Osteoblast (primary cell): ENCODE data around the gene REM1. TPM values are rescaled to one million over a fixed set of nuclear protein-coding genes. Genes with fewer than 3 reads are reported as not detected.
"Not testable (repeated sequence)": the region's sequence is repeated elsewhere in the genome, so short reads cannot be mapped to it uniquely, and the experiment has no call there.

Experiments
- DNase-seq: peaks from one replicate; pipeline ENCODE4 v3.0.0; 2011; ENCODE audit warnings: low spot score, mixed read lengths; ENCODE audit not compliant: insufficient read length; ENCODE audit errors: missing footprints
- H2AFZ ChIP-seq: 2 replicates; pipeline ENCODE4 v1.6.0; 2011; ENCODE audit warnings: mild to moderate bottlenecking, low read length
- H3K27ac ChIP-seq: 2 replicates; pipeline ENCODE4 v1.5.1; 2011; ENCODE audit warnings: mild to moderate bottlenecking, low read depth, low read length, moderate library complexity
- H3K27me3 ChIP-seq: 2 replicates; pipeline ENCODE4 v1.6.0; 2012; ENCODE audit warnings: mild to moderate bottlenecking, control low read depth, inconsistent platforms, low read length, moderate library complexity; ENCODE audit not compliant: insufficient read depth
- H3K36me3 ChIP-seq: 2 replicates; pipeline ENCODE4 v1.5.1; 2011; ENCODE audit warnings: mild to moderate bottlenecking, low read length, control low read depth, moderate library complexity; ENCODE audit not compliant: insufficient read depth
- H3K4me1 ChIP-seq: 2 replicates; pipeline ENCODE4 v1.5.1; 2011; ENCODE audit warnings: mild to moderate bottlenecking, low read length, control low read depth, moderate library complexity; ENCODE audit not compliant: insufficient read depth
- H3K4me2 ChIP-seq: 2 replicates; pipeline ENCODE4 v1.6.0; 2011; ENCODE audit warnings: mild to moderate bottlenecking, low read length; ENCODE audit not compliant: insufficient read depth
- H3K4me3 ChIP-seq: fragments of 200-600 bp; sonication (generic); 3 replicates; pipeline ENCODE4 v1.5.1; 2012; ENCODE audit warnings: mild to moderate bottlenecking, low read length, inconsistent platforms; ENCODE audit not compliant: insufficient read depth
- H3K79me2 ChIP-seq: 2 replicates; pipeline ENCODE4 v1.6.0; 2012; ENCODE audit warnings: mild to moderate bottlenecking, low read length, control low read depth, inconsistent platforms; ENCODE audit not compliant: insufficient read depth
- H3K9me3 ChIP-seq: 2 replicates; pipeline ENCODE4 v1.5.1; 2011; ENCODE audit warnings: low read depth, low read length, control low read depth
- H4K20me1 ChIP-seq: 2 replicates; pipeline ENCODE4 v1.6.0; 2012; ENCODE audit warnings: mild to moderate bottlenecking, low read length, control low read depth; ENCODE audit not compliant: insufficient read depth
- CTCF ChIP-seq: IDR thresholded peaks from 2 replicates; pipeline ENCODE4 v1.5.1; 2011; ENCODE audit warnings: mild to moderate bottlenecking, low read depth, low read length, moderate library complexity; ENCODE audit errors: extremely low read depth
- total RNA-seq: library from RNA; depleted of rRNA; stranded (reverse); fragments of >200 nt; gene quantifications from 2 replicates; pipeline ENCODE4 v1.2.3, GENCODE V29; 2012

REM1 gene
- total RNA-seq, 1 donor: not detected

GRCh38 chr20:31449511-31450414, 25.3 kb upstream of the REM1 start:
- Histone ChIP-seq H3K4me1 (no peaks in the 10 kb centered on the region), H3K4me2 (no peak overlapping the region), H3K79me2 (no peaks in the 10 kb centered on the region), H2AFZ (no peak overlapping the region), H3K27ac (no peak overlapping the region), H4K20me1 (no peaks in the 10 kb centered on the region), H3K4me3 (no peak overlapping the region), H3K27me3 (no peaks in the 10 kb centered on the region), H3K9me3 (no peaks in the 10 kb centered on the region), H3K36me3 (no peaks in the 10 kb centered on the region)
- TF ChIP-seq CTCF: no peak
- DNase-seq: no peak

GRCh38 chr20:31452575-31452974, 22.5 kb upstream of the REM1 start:
- Histone ChIP-seq H3K79me2 (no peaks in the 10 kb centered on the region), H2AFZ (no peak overlapping the region), H3K27ac (no peak overlapping the region), H3K27me3 (no peaks in the 10 kb centered on the region), H3K4me2 (no peak overlapping the region), H3K9me3 (no peaks in the 10 kb centered on the region), H3K4me3 (no peak overlapping the region), H3K36me3 (no peaks in the 10 kb centered on the region), H4K20me1 (no peaks in the 10 kb centered on the region), H3K4me1 (no peaks in the 10 kb centered on the region)
- no peak for TF ChIP-seq CTCF
- DNase-seq: no peak

GRCh38 chr20:31454361-31454760, 20.7 kb upstream of the REM1 start:
- Histone ChIP-seq H2AFZ (no peak overlapping the region), H3K4me1 (no peaks in the 10 kb centered on the region), H3K27me3 (no peaks in the 10 kb centered on the region), H3K4me2 (no peak overlapping the region), H4K20me1 (no peaks in the 10 kb centered on the region), H3K9me3 (no peaks in the 10 kb centered on the region), H3K36me3 (no peaks in the 10 kb centered on the region), H3K4me3 (no peak overlapping the region), H3K79me2 (no peaks in the 10 kb centered on the region), H3K27ac (no peak overlapping the region)
- TF ChIP-seq CTCF: no peak
- DNase-seq: no peak

- H3K4me1 ChIP-seq, H2AFZ ChIP-seq, DNase-seq, H4K20me1 ChIP-seq, H3K27ac ChIP-seq, H3K36me3 ChIP-seq, H3K9me3 ChIP-seq, H3K4me2 ChIP-seq, H3K79me2 ChIP-seq, H3K4me3 ChIP-seq: not testable (repeated sequence)
- H3K27me3 ChIP-seq: peaks cover 14% of the 10 kb centered on the region
These were observed 4.1 kb upstream of the REM1 start for GRCh38 chr20:31470946-31471345.
